Stomach (tissue), 4 donors: ENCODE measurements around the gene SVOPL.

ENCODE experiments used
- EP300 ChIP-seq: sonication (generic); formaldehyde crosslinking; IDR thresholded peaks from one replicate; pipeline ENCODE4 v1.6.1; 2017; ENCODE audit warnings: antibody characterized with exemption
- POLR2A ChIP-seq, 4 donors: fragments of 450-650 bp; IDR thresholded peaks; one replicate each; pipeline ENCODE4 v1.6.1; 2016; ENCODE audit warnings: antibody characterized with exemption in 4 of 4, control low read depth in 2 of 4, mild to moderate bottlenecking in 1 of 4, moderate library complexity in 1 of 4
- POLR2AphosphoS5 ChIP-seq, 3 donors: sonication (generic); formaldehyde crosslinking; IDR thresholded peaks; one replicate each; pipeline ENCODE4 v1.6.1; 2016; ENCODE audit warnings: antibody characterized with exemption in 3 of 3
- TF ChIP-seq, protein P1 (sequence below), 7 experiments: fragments of 450-650 bp in 4 of 7; fragments of 200-600 bp in 3 of 7; sonication (generic) in 3 of 7; IDR thresholded peaks; one replicate each; pipeline ENCODE4 v1.5.1; 2016 to 2019; ENCODE audit warnings: antibody characterized with exemption in 7 of 7, control low read depth in 2 of 7, mild to moderate bottlenecking in 1 of 7

DNA sequence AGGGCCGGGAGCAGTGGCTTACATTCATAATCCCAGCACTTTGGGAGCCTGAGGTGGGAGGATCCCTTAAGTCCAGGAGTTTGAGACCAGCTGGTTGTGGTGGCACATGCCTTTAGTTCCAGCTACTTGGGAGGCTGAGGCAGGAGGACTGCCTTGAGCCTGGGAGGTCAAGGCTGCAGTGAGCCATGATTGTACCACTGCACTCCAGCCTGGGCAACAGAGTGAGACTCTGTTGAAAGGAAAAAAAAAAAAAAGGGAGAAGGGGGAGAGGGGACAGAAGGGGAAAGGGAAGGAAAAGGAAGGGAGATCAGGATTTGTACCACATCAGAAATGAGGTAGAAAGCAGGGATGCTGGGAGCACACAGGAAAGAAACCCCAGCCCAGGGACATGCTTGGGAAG is 38.7 kb upstream of the SVOPL start:
- TF ChIP-seq, protein P1, sequence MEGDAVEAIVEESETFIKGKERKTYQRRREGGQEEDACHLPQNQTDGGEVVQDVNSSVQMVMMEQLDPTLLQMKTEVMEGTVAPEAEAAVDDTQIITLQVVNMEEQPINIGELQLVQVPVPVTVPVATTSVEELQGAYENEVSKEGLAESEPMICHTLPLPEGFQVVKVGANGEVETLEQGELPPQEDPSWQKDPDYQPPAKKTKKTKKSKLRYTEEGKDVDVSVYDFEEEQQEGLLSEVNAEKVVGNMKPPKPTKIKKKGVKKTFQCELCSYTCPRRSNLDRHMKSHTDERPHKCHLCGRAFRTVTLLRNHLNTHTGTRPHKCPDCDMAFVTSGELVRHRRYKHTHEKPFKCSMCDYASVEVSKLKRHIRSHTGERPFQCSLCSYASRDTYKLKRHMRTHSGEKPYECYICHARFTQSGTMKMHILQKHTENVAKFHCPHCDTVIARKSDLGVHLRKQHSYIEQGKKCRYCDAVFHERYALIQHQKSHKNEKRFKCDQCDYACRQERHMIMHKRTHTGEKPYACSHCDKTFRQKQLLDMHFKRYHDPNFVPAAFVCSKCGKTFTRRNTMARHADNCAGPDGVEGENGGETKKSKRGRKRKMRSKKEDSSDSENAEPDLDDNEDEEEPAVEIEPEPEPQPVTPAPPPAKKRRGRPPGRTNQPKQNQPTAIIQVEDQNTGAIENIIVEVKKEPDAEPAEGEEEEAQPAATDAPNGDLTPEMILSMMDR (IDR thresholded peaks at IDR 0.05): no peak
- no peak for TF ChIP-seq EP300
- no peak for TF ChIP-seq POLR2AphosphoS5 (IDR thresholded peaks at IDR 0.05)
- no peak for TF ChIP-seq POLR2A (IDR thresholded peaks at IDR 0.05)
